ENCODE data around the gene LCN1.

DNA sequence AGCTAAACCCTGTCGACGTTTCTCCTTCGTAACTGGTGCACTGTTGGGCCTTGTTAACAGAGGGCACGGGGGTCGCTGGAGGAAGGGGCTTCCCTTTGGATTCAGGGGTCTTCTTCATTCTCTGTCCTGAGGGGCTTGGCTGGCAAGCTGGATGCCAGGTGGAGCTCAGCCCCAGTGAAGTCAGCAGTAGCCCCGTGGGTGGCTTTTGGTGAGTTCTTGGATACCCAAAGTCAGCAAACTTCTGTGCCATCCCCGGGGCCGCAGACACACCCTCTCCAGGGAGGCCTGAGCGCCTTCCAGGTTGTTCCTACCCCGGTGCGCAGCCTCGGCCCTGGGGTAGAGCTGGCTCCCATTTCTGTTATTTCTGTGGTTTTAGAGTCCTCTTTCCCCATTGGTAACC lies 12.4 kb downstream of the LCN1 start:
- TF ChIP-seq, protein P1, sequence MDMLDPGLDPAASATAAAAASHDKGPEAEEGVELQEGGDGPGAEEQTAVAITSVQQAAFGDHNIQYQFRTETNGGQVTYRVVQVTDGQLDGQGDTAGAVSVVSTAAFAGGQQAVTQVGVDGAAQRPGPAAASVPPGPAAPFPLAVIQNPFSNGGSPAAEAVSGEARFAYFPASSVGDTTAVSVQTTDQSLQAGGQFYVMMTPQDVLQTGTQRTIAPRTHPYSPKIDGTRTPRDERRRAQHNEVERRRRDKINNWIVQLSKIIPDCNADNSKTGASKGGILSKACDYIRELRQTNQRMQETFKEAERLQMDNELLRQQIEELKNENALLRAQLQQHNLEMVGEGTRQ (IDR thresholded peaks at IDR 0.05; ENCODE audit: low read length): no peak
- no peak for TF ChIP-seq GTF2F1 (IDR thresholded peaks at IDR 0.05; ENCODE audit: borderline replicate concordance, low read depth, low read length)
- TF ChIP-seq POLR2AphosphoS5 (IDR thresholded peaks at IDR 0.05; ENCODE audit: low read depth, low read length): no peak
- TF ChIP-seq, protein P2, sequence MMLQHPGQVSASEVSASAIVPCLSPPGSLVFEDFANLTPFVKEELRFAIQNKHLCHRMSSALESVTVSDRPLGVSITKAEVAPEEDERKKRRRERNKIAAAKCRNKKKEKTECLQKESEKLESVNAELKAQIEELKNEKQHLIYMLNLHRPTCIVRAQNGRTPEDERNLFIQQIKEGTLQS (IDR thresholded peaks at IDR 0.05; ENCODE audit: insufficient read depth, low read depth, low read length): no peak
- TF ChIP-seq, protein P3, sequence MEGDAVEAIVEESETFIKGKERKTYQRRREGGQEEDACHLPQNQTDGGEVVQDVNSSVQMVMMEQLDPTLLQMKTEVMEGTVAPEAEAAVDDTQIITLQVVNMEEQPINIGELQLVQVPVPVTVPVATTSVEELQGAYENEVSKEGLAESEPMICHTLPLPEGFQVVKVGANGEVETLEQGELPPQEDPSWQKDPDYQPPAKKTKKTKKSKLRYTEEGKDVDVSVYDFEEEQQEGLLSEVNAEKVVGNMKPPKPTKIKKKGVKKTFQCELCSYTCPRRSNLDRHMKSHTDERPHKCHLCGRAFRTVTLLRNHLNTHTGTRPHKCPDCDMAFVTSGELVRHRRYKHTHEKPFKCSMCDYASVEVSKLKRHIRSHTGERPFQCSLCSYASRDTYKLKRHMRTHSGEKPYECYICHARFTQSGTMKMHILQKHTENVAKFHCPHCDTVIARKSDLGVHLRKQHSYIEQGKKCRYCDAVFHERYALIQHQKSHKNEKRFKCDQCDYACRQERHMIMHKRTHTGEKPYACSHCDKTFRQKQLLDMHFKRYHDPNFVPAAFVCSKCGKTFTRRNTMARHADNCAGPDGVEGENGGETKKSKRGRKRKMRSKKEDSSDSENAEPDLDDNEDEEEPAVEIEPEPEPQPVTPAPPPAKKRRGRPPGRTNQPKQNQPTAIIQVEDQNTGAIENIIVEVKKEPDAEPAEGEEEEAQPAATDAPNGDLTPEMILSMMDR (IDR thresholded peaks at IDR 0.05; ENCODE audit: control extremely low read depth in 1 of 3, insufficient read depth in 1 of 3, low read depth in 1 of 3, low read length in 3 of 3): no peak
- no peak for TF ChIP-seq POLR2A (IDR thresholded peaks at IDR 0.05; ENCODE audit: control extremely low read depth in 1 of 2, low read depth in 2 of 2, low read length in 2 of 2)
- TF ChIP-seq BACH1 (IDR thresholded peaks at IDR 0.05; ENCODE audit: low read length): no peak
- TF ChIP-seq ASH2L (IDR thresholded peaks at IDR 0.05; ENCODE audit: low read length): no peak
- TF ChIP-seq KDM1A (IDR thresholded peaks at IDR 0.05; ENCODE audit: borderline replicate concordance, low read length): no peak
- no peak for TF ChIP-seq SUZ12 (IDR thresholded peaks at IDR 0.05; ENCODE audit: low read length)
- TF ChIP-seq SIN3A (conservative IDR thresholded peaks at IDR 0.05 in 1 of 2, IDR thresholded peaks at IDR 0.05 in 1 of 2; ENCODE audit: low read depth in 1 of 2, low read length in 2 of 2): no peak

Data from H1 (cell line).